Astrocyte (in vitro differentiated cells and primary cell): ENCODE measurements around the gene C19orf38. TPM values are rescaled to one million over a fixed set of nuclear protein-coding genes. Genes with fewer than 3 reads are reported as not detected.

Experiments used
- DNase-seq: peaks from one replicate; pipeline ENCODE4 v3.0.0-alpha.2; 2010; ENCODE audit warnings: low read depth
- FAIRE-seq: peaks from 2 replicates; lab custom pipeline; 2011; peaks lifted over from hg19 to GRCh38; lab: Jason Lieb, UNC
- H2AFZ ChIP-seq: 2 replicates; pipeline ENCODE4 v1.6.0; 2012; ENCODE audit warnings: low read depth, low read length, inconsistent platforms
- H3K27ac ChIP-seq: 2 replicates; pipeline ENCODE4 v1.5.1; 2011; ENCODE audit warnings: low read depth, low read length, inconsistent platforms
- H3K27me3 ChIP-seq: 2 replicates; pipeline ENCODE4 v1.6.0; 2011; ENCODE audit warnings: low read length, inconsistent platforms; ENCODE audit not compliant: insufficient read depth
- H3K36me3 ChIP-seq: 2 replicates; pipeline ENCODE4 v1.5.1; 2011; ENCODE audit warnings: low read length, inconsistent platforms; ENCODE audit not compliant: insufficient read depth
- H3K4me1 ChIP-seq: 2 replicates; pipeline ENCODE4 v1.5.1; 2011; ENCODE audit warnings: low read length, inconsistent platforms; ENCODE audit not compliant: insufficient read depth
- H3K4me2 ChIP-seq: 2 replicates; pipeline ENCODE4 v1.6.0; 2012; ENCODE audit warnings: low read length, inconsistent platforms
- H3K4me3 ChIP-seq: 2 replicates; pipeline ENCODE4 v1.5.1; 2011; ENCODE audit warnings: low read depth, mild to moderate bottlenecking, low read length, inconsistent platforms; ENCODE audit not compliant: insufficient read depth
- H3K79me2 ChIP-seq: 2 replicates; pipeline ENCODE4 v1.6.0; 2012; ENCODE audit warnings: mild to moderate bottlenecking, low read length, inconsistent platforms; ENCODE audit not compliant: insufficient read depth
- H3K9ac ChIP-seq: 2 replicates; pipeline ENCODE4 v1.6.0; 2012; ENCODE audit warnings: mild to moderate bottlenecking, low read length, inconsistent platforms
- H3K9me3 ChIP-seq: 2 replicates; pipeline ENCODE4 v1.5.1; 2012; ENCODE audit warnings: low read depth, mild to moderate bottlenecking, low read length, inconsistent platforms; ENCODE audit not compliant: insufficient read depth
- H4K20me1 ChIP-seq: 2 replicates; pipeline ENCODE4 v1.6.0; 2012; ENCODE audit warnings: low read length, inconsistent platforms; ENCODE audit not compliant: insufficient read depth
- H3K27ac Mint-ChIP-seq: one replicate; pipeline ENCODE4 v1.8.0; 2021; ENCODE audit warnings: mild to moderate bottlenecking, mixed read lengths; ENCODE audit not compliant: unreplicated experiment
- H3K27me3 Mint-ChIP-seq: one replicate; pipeline ENCODE4 v1.8.0; 2021; ENCODE audit warnings: low read depth, mixed read lengths; ENCODE audit not compliant: unreplicated experiment
- H3K36me3 Mint-ChIP-seq: one replicate; pipeline ENCODE4 v1.8.0; 2021; ENCODE audit warnings: low read depth, mixed read lengths; ENCODE audit not compliant: unreplicated experiment
- H3K4me1 Mint-ChIP-seq: one replicate; pipeline ENCODE4 v1.8.0; 2021; ENCODE audit warnings: low read depth, mixed read lengths; ENCODE audit not compliant: unreplicated experiment
- H3K4me3 Mint-ChIP-seq: one replicate; pipeline ENCODE4 v1.8.0; 2021; ENCODE audit warnings: mild to moderate bottlenecking, moderate library complexity, mixed read lengths; ENCODE audit not compliant: unreplicated experiment
- H3K9me3 Mint-ChIP-seq: one replicate; pipeline ENCODE4 v1.8.0; 2021; ENCODE audit warnings: mild to moderate bottlenecking, mixed read lengths; ENCODE audit not compliant: unreplicated experiment
- EZH2 ChIP-seq: IDR thresholded peaks from 2 replicates; pipeline ENCODE4 v1.6.1; 2012; ENCODE audit warnings: mild to moderate bottlenecking, low read length, inconsistent platforms; ENCODE audit not compliant: insufficient read depth
- total RNA-seq: library from RNA; stranded (reverse); gene quantifications from 2 replicates; pipeline ENCODE4 v1.2.1, GENCODE V29; 2021
- TF ChIP-seq, protein P1 (sequence below): IDR thresholded peaks from 2 replicates; pipeline ENCODE4 v1.5.1; 2011; ENCODE audit warnings: low read depth, mild to moderate bottlenecking, inconsistent platforms, low read length, moderate library complexity; ENCODE audit not compliant: insufficient read depth

C19orf38 gene
- total RNA-seq, 1 donor from 2014 or later: 0.23 TPM

DNA sequence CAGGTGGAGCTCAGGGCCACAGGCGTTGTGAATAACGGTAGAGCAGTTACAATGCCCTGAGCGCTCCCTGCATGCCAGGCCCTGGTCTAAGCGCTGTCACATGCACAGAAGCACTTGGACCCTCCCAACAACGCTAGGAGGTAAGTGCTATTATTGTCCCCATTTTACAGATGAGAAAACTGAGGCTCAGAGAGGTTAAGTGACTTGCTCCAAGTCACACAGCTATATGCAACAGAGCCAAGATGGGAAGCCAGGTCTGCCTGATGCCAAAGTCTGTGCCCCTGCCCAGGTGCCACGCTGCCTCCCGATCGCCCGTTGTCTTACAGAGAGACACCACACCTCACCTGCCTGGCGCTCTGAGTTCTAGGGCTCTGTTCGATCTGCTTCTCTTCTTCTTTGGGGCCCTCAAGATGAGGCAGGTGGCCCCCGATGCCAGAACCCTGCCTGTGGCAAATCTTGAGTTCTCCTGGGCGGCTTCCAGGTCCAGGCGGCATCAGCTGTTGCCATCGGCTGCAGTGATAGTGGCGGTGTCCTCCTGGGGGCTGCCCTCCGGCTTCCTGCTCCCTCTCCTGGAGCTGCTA is 60.3 kb downstream of the C19orf38 start:
- Histone ChIP-seq H3K27me3 (no peaks in the 10 kb centered on the region), H3K27ac (no peak overlapping the region), H3K4me1 (no peaks in the 10 kb centered on the region), H3K36me3 (peaks cover 5% of the 10 kb centered on the region), H3K9me3 (no peaks in the 10 kb centered on the region), H3K4me2 (no peak overlapping the region), H3K4me3 (no peak overlapping the region), H2AFZ (no peak overlapping the region), H3K79me2 (peaks cover 17% of the 10 kb centered on the region), H4K20me1 (peaks cover 30% of the 10 kb centered on the region), H3K9ac (no peak overlapping the region)
- Mint-ChIP-seq H3K9me3 (peaks cover 2% of the 10 kb centered on the region), H3K27me3 (no peaks in the 10 kb centered on the region), H3K4me1 (peaks cover 4% of the 10 kb centered on the region), H3K4me3 (no peak overlapping the region), H3K27ac (no peak overlapping the region), H3K36me3 (peaks cover 4% of the 10 kb centered on the region)
- DNase-seq (no peak), FAIRE-seq (no peak)
- TF ChIP-seq, protein P1, sequence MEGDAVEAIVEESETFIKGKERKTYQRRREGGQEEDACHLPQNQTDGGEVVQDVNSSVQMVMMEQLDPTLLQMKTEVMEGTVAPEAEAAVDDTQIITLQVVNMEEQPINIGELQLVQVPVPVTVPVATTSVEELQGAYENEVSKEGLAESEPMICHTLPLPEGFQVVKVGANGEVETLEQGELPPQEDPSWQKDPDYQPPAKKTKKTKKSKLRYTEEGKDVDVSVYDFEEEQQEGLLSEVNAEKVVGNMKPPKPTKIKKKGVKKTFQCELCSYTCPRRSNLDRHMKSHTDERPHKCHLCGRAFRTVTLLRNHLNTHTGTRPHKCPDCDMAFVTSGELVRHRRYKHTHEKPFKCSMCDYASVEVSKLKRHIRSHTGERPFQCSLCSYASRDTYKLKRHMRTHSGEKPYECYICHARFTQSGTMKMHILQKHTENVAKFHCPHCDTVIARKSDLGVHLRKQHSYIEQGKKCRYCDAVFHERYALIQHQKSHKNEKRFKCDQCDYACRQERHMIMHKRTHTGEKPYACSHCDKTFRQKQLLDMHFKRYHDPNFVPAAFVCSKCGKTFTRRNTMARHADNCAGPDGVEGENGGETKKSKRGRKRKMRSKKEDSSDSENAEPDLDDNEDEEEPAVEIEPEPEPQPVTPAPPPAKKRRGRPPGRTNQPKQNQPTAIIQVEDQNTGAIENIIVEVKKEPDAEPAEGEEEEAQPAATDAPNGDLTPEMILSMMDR: no peak
- TF ChIP-seq EZH2: no peak

GRCh38 chr19:10911579-10912363 is 63.6 kb downstream of the C19orf38 start:
- H3K36me3 Mint-ChIP-seq: peaks cover 13% of the 10 kb centered on the region
- Histone ChIP-seq H3K9ac (no peak overlapping the region), H4K20me1 (peaks cover 29% of the 10 kb centered on the region), H2AFZ (no peak overlapping the region), H3K4me1 (peaks cover 14% of the 10 kb centered on the region), H3K4me3 (no peak overlapping the region), H3K27me3 (no peaks in the 10 kb centered on the region), H3K9me3 (no peaks in the 10 kb centered on the region), H3K4me2 (no peak overlapping the region), H3K79me2 (peaks cover 4% of the 10 kb centered on the region), H3K36me3 (peaks cover 5% of the 10 kb centered on the region), H3K27ac (no peak overlapping the region)
- TF ChIP-seq, protein P1: no peak
- no peak for TF ChIP-seq EZH2
- no peak overlapping the region for H3K4me3 Mint-ChIP-seq
- DNase-seq (no peak), FAIRE-seq (no peak)
- H3K27me3 Mint-ChIP-seq: no peaks in the 10 kb centered on the region
- H3K27ac Mint-ChIP-seq: no peak overlapping the region
- H3K4me1 Mint-ChIP-seq: peaks cover 13% of the 10 kb centered on the region
- no peaks in the 10 kb centered on the region for H3K9me3 Mint-ChIP-seq

DNA sequence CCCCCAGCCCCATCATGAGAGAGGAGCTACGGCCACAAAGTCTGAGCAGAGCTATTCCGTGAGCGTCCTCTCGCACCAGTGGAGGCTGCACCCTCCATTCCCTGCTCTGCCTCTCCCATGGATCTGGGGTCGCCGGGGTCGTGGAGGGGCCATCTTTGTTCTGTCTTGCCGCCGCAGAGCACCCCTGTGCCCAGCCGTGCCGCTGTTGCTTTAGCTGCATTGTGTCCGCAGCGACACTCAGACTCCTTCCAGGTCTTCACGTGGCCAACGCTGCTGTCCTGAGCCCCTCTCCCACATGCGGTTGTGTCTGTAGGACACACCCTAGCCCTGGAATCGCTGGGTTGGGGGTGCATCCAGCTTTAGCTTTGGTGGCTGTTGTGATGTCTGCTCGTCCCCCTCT is 64.4 kb downstream of the C19orf38 start:
- H3K36me3 ChIP-seq: peaks cover 5% of the 10 kb centered on the region
- no peaks in the 10 kb centered on the region for H3K27me3 Mint-ChIP-seq
- no peak overlapping the region for H3K27ac Mint-ChIP-seq
- H3K4me2 ChIP-seq: no peak overlapping the region
- H3K27me3 ChIP-seq: no peaks in the 10 kb centered on the region
- DNase-seq (no peak), FAIRE-seq (no peak)
- no peaks in the 10 kb centered on the region for H3K9me3 ChIP-seq
- H3K9me3 Mint-ChIP-seq: no peaks in the 10 kb centered on the region
- H3K36me3 Mint-ChIP-seq: peaks cover 13% of the 10 kb centered on the region
- peaks cover 13% of the 10 kb centered on the region for H3K4me1 Mint-ChIP-seq
- peaks cover 4% of the 10 kb centered on the region for H3K79me2 ChIP-seq
- no peak overlapping the region for H2AFZ ChIP-seq
- H3K27ac ChIP-seq: no peak overlapping the region
- no peak for TF ChIP-seq EZH2
- TF ChIP-seq, protein P1: no peak
- H3K4me3 Mint-ChIP-seq: no peak overlapping the region
- H3K4me3 ChIP-seq: no peak overlapping the region
- peaks cover 22% of the 10 kb centered on the region for H4K20me1 ChIP-seq
- H3K4me1 ChIP-seq: peaks cover 14% of the 10 kb centered on the region
- no peak overlapping the region for H3K9ac ChIP-seq
